KOPT-K1 (cell line): ENCODE data around the gene MAP7.
"Not testable (repeated sequence)": the region's sequence is repeated elsewhere in the genome, so short reads cannot be mapped to it uniquely, and the experiment has no call there.

Source experiments
- H3K27ac ChIP-seq: fragments of 200-600 bp; sonication (generic); 2 replicates; pipeline ENCODE4 v1.5.1; 2016; ENCODE audit warnings: antibody characterized with exemption, mild to moderate bottlenecking, low read depth, low read length; ENCODE audit not compliant: poor library complexity, severe bottlenecking
- H3K36me3 ChIP-seq: fragments of 200-600 bp; sonication (generic); 2 replicates; pipeline ENCODE4 v1.5.1; 2017; ENCODE audit warnings: antibody characterized with exemption, mild to moderate bottlenecking, low read length, moderate library complexity; ENCODE audit not compliant: insufficient read depth
- H3K9me3 ChIP-seq: fragments of 200-600 bp; sonication (generic); 2 replicates; pipeline ENCODE4 v1.5.1; 2017; ENCODE audit warnings: antibody characterized with exemption, low read length, mild to moderate bottlenecking; ENCODE audit not compliant: insufficient read depth, poor library complexity, severe bottlenecking

MAP7 gene

DNA sequence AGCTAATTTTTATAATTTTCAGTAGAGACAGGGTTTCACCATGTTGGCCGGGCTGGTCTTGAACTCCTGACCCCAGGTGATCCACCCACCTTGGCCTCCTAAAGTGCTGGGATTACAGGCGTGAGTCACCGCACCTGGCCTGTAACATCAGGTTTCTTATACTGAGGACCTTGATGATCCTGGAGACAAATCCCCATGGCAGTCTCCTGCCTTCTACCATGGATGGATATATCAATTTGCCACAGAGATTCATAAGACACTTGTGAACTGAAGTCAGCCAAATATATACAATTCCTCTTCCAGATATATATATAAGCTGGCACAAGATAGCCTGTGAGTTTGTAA, 60.6 kb downstream of the MAP7 start:
- H3K9me3 ChIP-seq, H3K36me3 ChIP-seq, H3K27ac ChIP-seq: not testable (repeated sequence)

- H3K27ac ChIP-seq: no peak overlapping the region
- H3K9me3 ChIP-seq: no peaks in the 10 kb centered on the region
- no peaks in the 10 kb centered on the region for H3K36me3 ChIP-seq
Observed at GRCh38 chr6:136487759-136488425, 62.3 kb downstream of the MAP7 start.

DNA sequence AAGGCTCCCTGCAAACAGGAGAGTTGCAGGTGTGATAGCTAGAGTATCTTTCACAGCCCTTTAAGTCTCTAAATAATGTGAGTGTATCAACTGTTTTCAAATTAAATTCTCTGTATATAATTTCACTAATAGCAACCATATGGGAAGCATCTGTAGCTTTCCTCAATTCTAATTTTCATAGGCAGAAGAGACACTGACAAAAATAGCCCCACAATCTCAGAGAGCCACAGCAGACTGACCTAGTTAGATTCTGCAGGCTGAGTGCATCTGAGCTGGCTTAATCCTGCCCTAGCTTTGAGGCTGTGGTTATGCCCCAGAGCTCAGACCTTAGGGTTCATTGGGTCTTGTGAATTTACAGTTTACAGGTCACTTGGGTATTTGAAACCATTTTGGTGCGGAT, 63.9 kb downstream of the MAP7 start:
- Histone ChIP-seq H3K36me3 (no peaks in the 10 kb centered on the region), H3K27ac (no peak overlapping the region)

GRCh38 chr6:136483906-136484305, 66.3 kb downstream of the MAP7 start:
- H3K36me3 ChIP-seq: no peaks in the 10 kb centered on the region
- no peak overlapping the region for H3K27ac ChIP-seq
- H3K9me3 ChIP-seq: no peaks in the 10 kb centered on the region

More for the DNA sequence above, 63.9 kb downstream of the MAP7 start:
- no peaks in the 10 kb centered on the region for H3K9me3 ChIP-seq

DNA sequence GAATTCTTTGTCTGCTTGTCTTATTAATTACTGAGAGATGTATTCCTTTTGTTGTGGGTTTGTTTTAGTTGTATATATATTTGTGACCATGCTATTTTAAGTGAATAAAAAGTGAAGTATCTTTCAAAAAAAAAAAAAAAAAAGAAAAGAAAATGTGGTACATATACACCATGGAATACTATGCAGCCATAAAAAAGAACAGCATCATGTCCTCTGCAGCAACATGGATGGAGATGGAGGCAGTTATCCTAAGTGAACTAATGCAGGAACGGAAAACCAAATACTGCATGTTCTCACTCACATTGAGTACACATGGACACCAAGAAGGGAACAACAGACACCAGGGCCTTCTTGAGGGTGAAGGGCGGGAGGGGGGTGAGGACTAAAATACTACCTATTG, 67.2 kb downstream of the MAP7 start:
- not testable (repeated sequence) for H3K36me3 ChIP-seq, H3K27ac ChIP-seq, H3K9me3 ChIP-seq

GRCh38 chr6:136477548-136477947, 72.7 kb downstream of the MAP7 start:
- H3K9me3 ChIP-seq: no peaks in the 10 kb centered on the region

GRCh38 chr6:136475686-136476085, 74.5 kb downstream of the MAP7 start:
- Histone ChIP-seq H3K27ac (no peak overlapping the region), H3K9me3 (no peaks in the 10 kb centered on the region), H3K36me3 (no peaks in the 10 kb centered on the region)

More at GRCh38 chr6:136477548-136477947, 72.7 kb downstream of the MAP7 start:
- no peaks in the 10 kb centered on the region for H3K36me3 ChIP-seq
- no peak overlapping the region for H3K27ac ChIP-seq

- no peak overlapping the region for H3K27ac ChIP-seq
- no peaks in the 10 kb centered on the region for H3K9me3 ChIP-seq
- H3K36me3 ChIP-seq: no peaks in the 10 kb centered on the region
Observed at GRCh38 chr6:136474241-136474640, 76.0 kb downstream of the MAP7 start.

GRCh38 chr6:136471922-136472321, 78.3 kb downstream of the MAP7 start:
- no peak overlapping the region for H3K27ac ChIP-seq
- no peaks in the 10 kb centered on the region for H3K9me3 ChIP-seq
- no peaks in the 10 kb centered on the region for H3K36me3 ChIP-seq

DNA sequence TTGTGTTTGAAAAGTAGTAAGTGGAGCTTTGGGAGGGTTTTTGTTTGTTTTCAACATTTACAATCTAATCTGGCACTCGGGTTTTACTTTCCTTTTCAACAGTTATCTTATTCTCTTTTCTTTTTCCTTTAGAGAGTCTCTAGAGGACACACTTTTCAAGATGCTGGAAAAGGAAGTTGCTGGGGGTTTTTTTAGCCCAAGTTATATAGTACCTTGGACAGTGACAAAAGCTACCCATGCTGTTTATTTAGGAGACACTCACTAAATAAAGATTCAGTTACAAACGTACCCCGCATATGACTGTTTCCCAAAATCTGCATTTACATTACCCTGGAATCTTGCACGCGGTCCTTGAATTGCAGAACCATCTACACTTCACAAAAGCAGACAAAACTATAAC, 78.8 kb downstream of the MAP7 start:
- H3K9me3 ChIP-seq: no peaks in the 10 kb centered on the region
- H3K27ac ChIP-seq: no peak overlapping the region

DNA sequence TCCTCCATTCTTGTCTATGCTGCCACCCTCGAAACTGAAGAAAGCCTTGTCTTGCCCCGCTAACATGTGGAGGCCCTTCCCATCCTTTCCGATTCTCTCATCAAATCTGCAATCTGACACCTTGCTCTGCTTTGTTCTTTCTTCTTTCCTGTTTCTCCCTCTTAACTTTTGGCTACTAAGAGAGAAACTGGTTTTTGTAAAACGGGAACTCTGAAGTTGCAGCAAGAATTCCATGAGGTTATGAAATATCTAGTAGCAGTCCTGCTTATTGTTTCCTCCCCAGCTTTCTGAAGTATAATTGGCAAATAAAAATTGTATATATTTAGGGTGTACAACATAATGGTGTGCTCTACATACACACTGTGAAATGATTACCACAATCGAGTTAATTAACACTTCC, 80.2 kb downstream of the MAP7 start:
- H3K27ac ChIP-seq: no peak overlapping the region
- no peaks in the 10 kb centered on the region for H3K9me3 ChIP-seq
- no peaks in the 10 kb centered on the region for H3K36me3 ChIP-seq

More for the DNA sequence above, 78.8 kb downstream of the MAP7 start:
- no peaks in the 10 kb centered on the region for H3K36me3 ChIP-seq

DNA sequence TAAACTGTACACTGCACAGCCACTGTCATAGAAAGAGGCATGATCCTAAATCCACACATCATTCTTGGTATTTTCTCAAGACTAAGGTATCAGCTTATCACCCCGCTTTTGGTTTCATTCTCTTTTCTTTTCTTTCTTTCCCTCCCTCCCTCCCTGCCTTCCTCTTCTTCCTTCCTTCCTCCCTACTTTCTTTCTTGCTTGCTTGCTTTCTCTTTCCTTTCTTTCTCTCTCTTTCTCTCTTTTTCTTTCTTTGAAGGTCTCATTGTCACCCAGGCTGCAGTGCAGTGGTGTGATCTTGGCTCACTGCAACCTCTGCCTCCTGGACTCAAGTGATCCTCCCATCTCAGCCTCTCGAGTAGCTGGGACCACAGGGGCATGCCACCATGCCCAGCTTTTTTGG, 81.1 kb downstream of the MAP7 start:
- Histone ChIP-seq H3K9me3 (no peaks in the 10 kb centered on the region), H3K36me3 (no peaks in the 10 kb centered on the region)

DNA sequence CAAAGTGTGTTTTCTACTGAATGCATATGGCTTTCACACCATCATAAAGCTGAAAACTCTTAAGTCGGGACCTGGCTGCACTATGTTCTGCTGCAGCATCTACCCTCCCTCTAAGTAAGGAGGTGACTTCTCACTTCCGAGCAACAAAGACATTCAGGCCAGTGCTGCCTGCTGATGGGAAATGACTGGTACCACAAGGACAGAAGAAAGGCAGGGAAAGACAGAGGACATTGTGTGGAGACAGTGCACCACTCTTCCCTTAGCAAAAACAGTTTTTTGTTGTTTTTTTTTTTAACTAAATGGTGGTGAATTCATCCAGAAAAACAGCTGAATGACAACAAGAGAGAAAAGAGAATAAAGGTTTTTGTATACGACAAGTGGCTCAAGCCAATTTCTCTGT, 81.5 kb downstream of the MAP7 start:
- no peak overlapping the region for H3K27ac ChIP-seq
- H3K9me3 ChIP-seq: no peaks in the 10 kb centered on the region
- no peaks in the 10 kb centered on the region for H3K36me3 ChIP-seq

More for the DNA sequence above, 81.1 kb downstream of the MAP7 start:
- no peak overlapping the region for H3K27ac ChIP-seq

DNA sequence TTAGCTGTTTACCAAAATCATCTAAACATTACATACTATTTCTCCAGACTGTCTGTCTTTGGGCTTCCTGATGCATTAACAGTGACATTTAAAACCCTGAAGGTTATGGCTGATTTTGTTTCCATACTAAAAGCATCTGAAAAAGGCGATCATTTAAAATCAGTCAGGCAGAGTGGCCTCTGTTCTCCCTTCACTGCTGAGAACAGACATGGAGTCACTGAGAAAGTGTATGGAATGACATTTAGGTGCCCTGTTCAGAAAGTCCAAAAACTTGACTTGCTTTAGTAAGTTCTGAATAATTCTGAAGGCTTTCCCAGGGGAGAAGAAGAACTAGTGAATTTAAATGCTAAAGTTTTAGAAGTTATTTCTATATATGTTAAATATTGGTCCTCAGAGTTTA, 83.0 kb downstream of the MAP7 start:
- Histone ChIP-seq H3K36me3 (no peaks in the 10 kb centered on the region), H3K9me3 (no peaks in the 10 kb centered on the region), H3K27ac (no peak overlapping the region)

- Histone ChIP-seq H3K27ac (no peak overlapping the region), H3K9me3 (no peaks in the 10 kb centered on the region), H3K36me3 (no peaks in the 10 kb centered on the region)
Observed at GRCh38 chr6:136466777-136467176, 83.4 kb downstream of the MAP7 start.

DNA sequence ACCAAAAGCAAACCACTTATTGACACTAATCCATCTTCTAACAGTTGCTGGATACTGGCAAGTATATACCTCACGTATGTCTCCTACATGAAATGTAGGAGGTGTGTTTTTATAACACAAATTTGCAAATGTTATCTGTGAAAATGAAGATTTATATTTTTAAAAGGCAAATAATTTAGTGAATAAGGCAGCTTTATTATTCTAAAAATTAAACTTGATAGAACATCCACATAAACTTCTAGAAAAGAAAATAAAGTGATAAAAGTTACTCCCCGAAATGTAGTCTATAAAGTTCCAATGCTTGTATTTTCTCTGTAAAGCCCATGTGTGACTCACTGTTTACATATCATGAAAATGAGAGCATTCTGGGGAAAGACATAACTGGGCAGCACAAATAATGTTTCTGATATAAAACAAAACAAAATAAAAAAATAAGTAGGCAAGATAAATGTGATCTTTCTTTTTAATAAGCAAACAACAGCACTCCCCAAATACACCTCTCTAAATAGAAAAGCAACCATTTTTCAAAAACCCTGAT, 84.4 kb downstream of the MAP7 start:
- Histone ChIP-seq H3K36me3 (no peaks in the 10 kb centered on the region), H3K9me3 (no peaks in the 10 kb centered on the region), H3K27ac (no peak overlapping the region)
